Panc1 (cell line): ENCODE measurements around the gene SRCAP. TPM values are rescaled to one million over a fixed set of nuclear protein-coding genes. Genes with fewer than 3 reads are reported as not detected.

Experiments
- ATAC-seq: fragments of 200-7000 bp; cut with Tn5 transposase; 2 replicates; pipeline ENCODE4 v1.9.1; 2020; ENCODE audit warnings: mild to moderate bottlenecking, moderate library complexity
- BruUV-seq: library from RNA; stranded (reverse); fragments of 400-500 nt; replicated peaks from 2 replicates; lab custom pipeline; 2021; lab: Mats Ljungman, UMichigan
- CTCF ChIA-PET: fragments of 300-600 bp; sonication (Branson Sonifier 250); formaldehyde crosslinking; loops from one replicate; lab custom pipeline; 2022; ENCODE audit warnings: antibody characterized with exemption; lab: Charles Lee
- POLR2A ChIA-PET: fragments of 300-600 bp; sonication (Branson Sonifier 250); formaldehyde crosslinking; loops from one replicate; lab custom pipeline; 2022; ENCODE audit warnings: antibody characterized with exemption; lab: Charles Lee
- DNase-seq: peaks from one replicate; pipeline ENCODE4 v3.0.0-alpha.2; 2010; ENCODE audit warnings: low read depth, low spot score
- H3K27ac ChIP-seq: 2 replicates; pipeline ENCODE4 v1.5.1; 2011; ENCODE audit warnings: mild to moderate bottlenecking, low read length, inconsistent platforms
- H3K27me3 ChIP-seq: fragments of 200-500 bp; sonication (Bioruptor generic); 2 replicates; pipeline ENCODE4 v1.6.0; 2014; ENCODE audit warnings: low read length, inconsistent platforms; ENCODE audit not compliant: control insufficient read depth, insufficient read depth
- H3K36me3 ChIP-seq: fragments of 200-500 bp; sonication (Bioruptor generic); 2 replicates; pipeline ENCODE4 v1.5.1; 2014; ENCODE audit warnings: inconsistent platforms, mild to moderate bottlenecking, low read length, moderate library complexity; ENCODE audit not compliant: control insufficient read depth, insufficient read depth
- H3K4me1 ChIP-seq: 2 replicates; pipeline ENCODE4 v1.5.1; 2011; ENCODE audit warnings: inconsistent platforms, mild to moderate bottlenecking, low read length, moderate library complexity; ENCODE audit not compliant: control insufficient read depth, insufficient read depth
- H3K4me3 ChIP-seq, 2 experiments: 2 replicates each; pipeline ENCODE4 v1.5.1; 2011 to 2012; ENCODE audit warnings: low read depth in 2 of 2, low read length in 2 of 2, mild to moderate bottlenecking in 2 of 2, inconsistent platforms in 1 of 2, moderate library complexity in 1 of 2
- H3K9me3 ChIP-seq: fragments of 200-500 bp; sonication (Bioruptor generic); 2 replicates; pipeline ENCODE4 v1.5.1; 2014; ENCODE audit warnings: low read depth, mild to moderate bottlenecking, inconsistent platforms, low read length, moderate library complexity; ENCODE audit not compliant: control insufficient read depth, insufficient read depth
- CTCF ChIP-seq: fragments of 450-650 bp; IDR thresholded peaks from 2 replicates; pipeline ENCODE4 v1.5.1; 2017; ENCODE audit warnings: mild to moderate bottlenecking
- POLR2AphosphoS5 ChIP-seq: IDR thresholded peaks from 2 replicates; pipeline ENCODE4 v1.6.1; 2012; ENCODE audit warnings: mild to moderate bottlenecking, low read depth, low read length, moderate library complexity
- REST ChIP-seq, 2 experiments: IDR thresholded peaks; 2 replicates each; pipeline ENCODE4 v1.6.1; 2011 to 2012; ENCODE audit warnings: low read depth in 2 of 2, control low read depth in 1 of 2, low read length in 1 of 2, mild to moderate bottlenecking in 1 of 2, moderate library complexity in 1 of 2; ENCODE audit not compliant: insufficient read depth in 1 of 2
- SIN3A ChIP-seq: IDR thresholded peaks from 2 replicates; pipeline ENCODE4 v1.6.1; 2012; ENCODE audit warnings: low read depth, mild to moderate bottlenecking, low read length, moderate library complexity, borderline replicate concordance; ENCODE audit not compliant: insufficient read depth
- TCF7L2 ChIP-seq: IDR thresholded peaks from 2 replicates; pipeline ENCODE4 v1.6.1; 2011; ENCODE audit warnings: mild to moderate bottlenecking, low read depth, low read length, inconsistent platforms
- in situ Hi-C: cut with HindIII; loops from 2 replicates; pipeline ENCODE4 v1.10.0; 2016; ENCODE audit warnings: low sequenced_read_pairs, low pct_unique_long_range_greater_than_20kb
- intact Hi-C: fragments of 100-400 bp; cut with micrococcal nuclease; formaldehyde crosslinking; loops from one replicate; pipeline ENCODE4 v1.10.0; 2022; ENCODE audit not compliant: unreplicated experiment
- total RNA-seq: library from RNA; stranded (reverse); gene quantifications from one replicate; pipeline ENCODE4 v1.2.1, GENCODE V29; 2021; ENCODE audit not compliant: unreplicated experiment

The SRCAP gene
- total RNA-seq, 1 experiment from 2014 or later, result 73.6 TPM

- Histone ChIP-seq H3K27ac (no peak overlapping the region), H3K9me3 (no peaks in the 10 kb centered on the region), H3K36me3 (peaks cover 12% of the 10 kb centered on the region), H3K27me3 (no peaks in the 10 kb centered on the region), H3K4me1 (peaks cover 19% of the 10 kb centered on the region), H3K4me3 (no peak overlapping the region)
- BruUV-seq, result TSS peak; percentile 54
- POLR2A ChIA-PET, result no interaction called here
- ATAC-seq, result no peak
- no peak for DNase-seq
- in situ Hi-C loops (no loop called here), intact Hi-C loops (no loop called here)
- TF ChIP-seq REST (IDR thresholded peaks at IDR 0.05; ENCODE audit: insufficient read depth in 1 of 2, low read depth in 2 of 2, low read length in 1 of 2), result no peak
- TF ChIP-seq CTCF, result no peak
- TF ChIP-seq TCF7L2, result no peak
- no peak for TF ChIP-seq POLR2AphosphoS5
- no peak for TF ChIP-seq SIN3A
- CTCF ChIA-PET, result no interaction called here
Observed at GRCh38 chr16:30737794-30738648, 39.0 kb downstream of the SRCAP start.

GRCh38 chr16:30738984-30739951 is 40.3 kb downstream of the SRCAP start:
- intact Hi-C loops, result no loop called here
- ATAC-seq (no peak), DNase-seq (no peak)
- no peaks in the 10 kb centered on the region for H3K9me3 ChIP-seq
- peaks cover 19% of the 10 kb centered on the region for H3K4me1 ChIP-seq
- H3K27ac ChIP-seq, result no peak overlapping the region
- CTCF ChIA-PET, result no interaction called here
- POLR2A ChIA-PET, result interaction anchor here (0.6 kb wide), 1 partner anchor 24 kb away, joined by 5 read pairs; no protein-coding TSS in a partner anchor
- in situ Hi-C loops, result no loop called here
- BruUV-seq, result no TSS peak
- TF ChIP-seq POLR2AphosphoS5 (no peak; the same call in 1 of the 2 replicates), SIN3A (no peak), TCF7L2 (no peak), REST (IDR thresholded peaks at IDR 0.05; ENCODE audit: insufficient read depth in 1 of 2, low read depth in 2 of 2, low read length in 1 of 2) (no peak), CTCF (no peak)
- H3K36me3 ChIP-seq, result peaks cover 14% of the 10 kb centered on the region
- H3K4me3 ChIP-seq, result no peak overlapping the region
- no peaks in the 10 kb centered on the region for H3K27me3 ChIP-seq
